GM19351 (cell line): ENCODE data around the gene COL17A1.

Experiments
- ATAC-seq: cut with Tn5 transposase; IDR thresholded peaks from one replicate; pipeline ENCODE4 v1.9.1; 2021; ENCODE audit warnings: mild to moderate bottlenecking, moderate library complexity; ENCODE audit not compliant: unreplicated experiment

Gene COL17A1

DNA sequence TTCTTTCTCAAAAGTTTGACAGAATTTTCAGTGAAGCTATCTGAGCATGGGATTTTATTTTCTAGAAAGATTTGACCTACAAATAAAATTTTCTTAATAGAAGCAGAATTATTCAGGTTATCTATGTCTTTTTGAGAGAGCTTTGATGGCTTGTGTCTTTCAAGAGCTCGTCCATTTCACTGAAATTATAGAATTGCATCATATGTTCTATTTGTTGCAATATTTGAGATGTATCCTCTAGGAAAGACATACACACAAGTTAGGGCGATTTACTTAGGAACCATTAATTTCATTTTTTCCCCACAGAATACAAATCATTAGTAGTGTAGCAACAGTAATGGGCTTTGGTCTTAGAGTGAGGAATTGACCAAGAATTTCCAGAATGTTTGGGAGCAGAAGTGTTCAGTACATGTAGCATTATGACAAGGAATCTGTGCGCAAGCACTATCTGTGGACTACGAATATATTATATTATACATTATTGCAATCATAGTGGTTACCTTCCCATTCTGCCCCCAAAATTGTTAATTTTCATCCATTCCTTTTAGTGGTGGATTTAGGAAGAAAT lies 12.8 kb upstream of the COL17A1 start:
- ATAC-seq, result no peak

DNA sequence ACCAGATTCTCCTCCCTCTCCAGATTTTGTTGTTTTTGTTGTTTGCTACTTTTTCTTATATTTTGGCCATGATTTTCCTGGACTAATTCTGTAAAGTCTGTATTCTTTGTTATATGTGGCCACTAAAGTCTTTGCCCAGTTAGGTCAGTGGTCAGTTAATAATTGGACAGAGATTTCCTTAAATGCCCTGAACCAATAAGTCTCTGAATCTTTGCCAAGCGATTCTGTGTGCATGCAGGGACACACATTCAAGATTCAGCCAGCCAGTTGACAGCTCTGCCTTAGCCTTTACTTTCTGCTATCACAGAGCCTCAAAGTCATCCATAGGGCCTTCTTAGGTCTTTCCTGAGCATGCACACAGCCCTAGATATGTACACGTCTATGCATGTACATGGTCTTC lies 11.0 kb upstream of the COL17A1 start:
- no peak for ATAC-seq

DNA sequence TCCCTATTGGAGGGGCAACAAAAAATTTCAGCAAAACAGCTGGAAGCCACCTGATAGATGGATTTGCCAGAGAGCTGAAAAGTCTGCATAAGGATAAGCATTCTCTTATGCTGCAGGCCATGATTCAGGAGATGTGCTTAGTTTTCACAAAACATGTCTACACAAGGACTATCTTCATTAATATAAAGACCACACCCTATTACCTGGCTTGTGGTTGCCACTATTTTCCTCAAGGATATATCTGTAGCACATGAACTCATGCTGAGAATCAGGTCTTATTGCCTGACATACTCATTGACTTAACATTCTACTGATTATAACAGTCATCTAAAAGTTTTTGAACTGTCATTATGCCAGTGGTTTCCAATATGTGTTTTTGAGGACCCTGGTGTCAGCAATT lies 7.1 kb upstream of the COL17A1 start:
- ATAC-seq, result no peak

DNA sequence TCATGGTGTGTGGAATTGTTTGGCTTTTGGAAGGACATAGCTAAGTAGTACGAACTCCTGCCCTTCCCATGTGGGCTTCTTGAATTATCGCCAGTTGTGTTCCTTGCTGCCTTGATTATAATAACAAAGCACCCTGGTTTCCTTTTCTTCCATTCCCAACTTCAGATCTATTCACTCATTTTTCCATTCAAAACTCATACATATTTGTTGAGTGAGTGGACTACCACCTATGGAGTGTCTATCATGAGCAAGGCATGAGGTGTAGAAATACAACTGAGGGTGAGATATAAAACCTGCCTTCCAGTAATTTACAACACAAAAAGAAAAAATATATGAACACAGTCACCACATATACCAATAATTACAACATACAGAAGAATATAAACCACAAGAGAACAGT lies 4.9 kb upstream of the COL17A1 start:
- ATAC-seq, result no peak

DNA sequence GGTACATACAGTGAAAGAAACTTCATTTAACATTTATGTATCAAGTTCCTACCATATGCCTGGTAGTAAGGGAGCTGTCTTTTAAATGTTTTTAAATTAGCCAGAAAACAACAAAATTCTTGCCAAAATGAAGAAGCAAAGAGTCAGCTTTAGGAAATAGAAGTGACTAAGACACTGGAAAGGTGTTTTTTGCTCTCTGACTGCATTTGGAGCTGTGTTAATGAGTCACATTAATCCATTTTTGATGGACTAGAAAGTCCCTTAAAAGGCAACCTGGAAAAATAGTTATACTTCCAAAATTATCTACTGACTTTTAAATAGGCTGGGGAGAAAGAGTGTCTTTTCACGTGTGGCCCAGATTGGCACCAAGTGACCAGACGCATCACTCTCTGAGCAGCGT lies 3.9 kb upstream of the COL17A1 start:
- ATAC-seq, result no peak

DNA sequence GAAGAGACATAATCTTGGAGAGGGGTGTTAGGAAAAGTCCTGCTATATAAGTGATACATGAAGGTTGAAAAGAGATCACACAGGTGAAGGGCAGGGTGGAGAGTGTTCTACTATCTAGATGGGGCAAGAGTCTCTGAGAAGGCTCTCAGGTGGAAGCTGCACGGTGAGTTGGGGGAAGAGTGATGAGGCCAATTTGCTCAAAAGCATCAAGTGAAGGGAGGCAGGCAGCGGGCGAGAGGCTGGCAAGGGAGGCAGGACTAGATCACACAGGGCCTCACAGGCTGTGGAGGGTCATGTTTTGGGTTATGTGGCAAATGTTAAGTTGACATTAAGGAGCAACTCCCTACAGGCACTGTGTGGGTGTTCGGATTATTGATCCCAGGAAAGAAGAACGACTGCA lies 2.6 kb upstream of the COL17A1 start:
- ATAC-seq, result no peak

DNA sequence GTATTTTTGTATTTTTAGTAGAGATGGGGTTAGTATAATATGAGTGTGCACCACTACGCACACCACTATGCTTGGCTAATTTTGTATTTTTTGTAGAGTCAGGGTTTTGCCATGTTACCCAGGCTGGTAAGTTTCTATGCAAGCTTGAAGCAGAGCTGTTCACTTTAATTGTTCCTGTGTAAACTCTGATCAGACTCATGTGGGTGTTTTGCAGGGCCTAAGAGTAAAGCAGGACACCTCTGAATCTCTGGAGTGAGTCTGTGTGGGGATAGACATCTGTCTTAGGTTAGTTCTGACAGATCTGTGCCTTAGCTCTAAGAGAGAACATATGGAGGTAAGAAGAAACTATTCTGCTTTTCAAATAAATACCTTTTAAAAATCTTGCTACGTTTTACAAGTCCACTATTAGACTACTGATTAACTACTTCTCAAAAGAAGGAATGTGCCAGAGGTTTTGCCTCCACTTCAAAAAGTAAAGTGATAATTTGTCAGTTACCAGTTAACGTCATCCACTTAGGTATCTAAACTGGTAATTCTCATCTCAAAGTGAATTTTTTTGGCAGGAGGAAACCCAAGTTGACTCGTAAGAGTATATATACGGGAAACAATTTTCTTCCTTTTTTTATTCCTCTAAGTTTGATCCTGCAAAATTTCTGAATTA lies 1.1 kb downstream of the COL17A1 start:
- no peak for ATAC-seq

DNA sequence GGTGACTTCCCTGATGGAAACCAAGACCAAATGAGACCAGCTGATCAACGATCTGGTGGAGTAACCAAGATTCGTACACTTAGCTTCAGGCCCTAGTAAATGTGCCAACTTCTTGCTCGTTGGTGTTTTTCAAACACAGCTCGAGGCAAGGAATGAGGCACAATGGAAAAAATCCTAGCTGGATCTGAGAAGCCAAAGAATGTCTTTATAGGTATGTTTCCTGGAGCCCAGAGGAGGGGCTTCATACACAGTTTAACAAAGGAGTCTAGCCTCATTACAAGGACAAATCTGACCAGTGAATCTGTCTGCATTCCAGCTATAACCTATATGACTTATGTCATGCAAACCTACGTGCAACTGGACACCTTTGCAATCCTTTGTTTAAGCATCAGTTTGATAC lies 3.7 kb downstream of the COL17A1 start:
- no peak for ATAC-seq

DNA sequence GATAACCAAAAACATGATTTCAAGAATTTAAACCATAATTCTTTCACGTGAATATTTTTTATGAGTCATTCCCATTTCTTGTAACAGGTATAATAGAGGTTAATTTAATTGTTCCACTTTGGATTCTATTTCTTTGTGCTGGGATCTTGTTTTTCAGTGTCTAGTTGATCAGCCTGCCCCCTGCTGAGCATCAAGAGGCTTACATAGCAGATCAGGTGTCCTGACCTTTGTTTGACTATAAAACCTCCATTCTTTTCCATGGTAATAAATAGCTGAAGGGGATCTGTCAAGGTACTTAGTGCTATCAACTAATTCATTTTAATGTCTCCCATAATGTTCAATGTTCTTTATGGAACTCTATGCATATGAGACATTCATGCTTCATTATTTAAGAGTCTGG lies 4.9 kb downstream of the COL17A1 start:
- ATAC-seq, result no peak

DNA sequence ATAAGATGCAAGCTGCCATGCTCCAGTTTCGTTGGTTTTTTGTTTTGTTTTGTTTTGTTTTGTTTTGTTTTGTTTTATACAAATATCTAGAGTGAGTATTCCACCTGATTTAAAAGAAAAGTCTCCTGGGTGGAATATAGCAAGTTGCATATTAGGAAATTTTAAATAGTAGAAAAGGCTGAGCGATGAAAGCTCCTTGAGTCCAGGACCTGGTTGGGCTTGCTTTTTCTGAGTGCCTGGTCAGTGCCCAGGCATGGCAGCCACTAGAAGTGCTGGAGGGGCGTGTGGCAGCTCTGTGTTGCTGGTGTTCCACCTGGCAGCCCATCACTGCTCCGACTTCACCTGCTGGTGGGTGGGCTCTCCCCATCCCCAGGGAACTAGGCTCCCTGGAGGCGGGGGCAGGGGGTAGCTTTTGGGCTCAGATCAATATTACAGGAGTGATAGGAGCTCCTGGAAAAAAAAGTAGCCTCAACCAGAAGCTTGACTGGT lies 8.0 kb downstream of the COL17A1 start:
- ATAC-seq, result no peak

DNA sequence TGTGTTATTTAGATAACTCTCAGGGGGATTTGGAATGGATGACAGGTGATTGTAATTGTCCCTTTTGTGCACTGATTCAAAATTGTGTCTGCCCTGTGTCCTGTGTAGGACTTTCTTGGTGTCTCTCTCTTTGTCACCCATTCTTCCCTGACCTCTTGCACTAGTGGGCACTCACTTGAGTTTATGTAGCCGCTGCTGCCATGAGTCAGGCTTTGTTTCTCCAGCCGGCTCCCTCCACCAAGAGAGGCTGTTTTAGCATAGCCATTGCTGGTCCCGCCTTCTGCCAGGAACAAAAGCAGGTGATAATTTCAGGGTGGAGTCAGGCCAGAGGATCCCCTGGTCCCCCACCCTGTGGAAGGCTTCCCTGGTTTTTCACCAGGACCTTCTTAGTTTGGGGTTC lies 8.4 kb downstream of the COL17A1 start:
- ATAC-seq, result no peak

DNA sequence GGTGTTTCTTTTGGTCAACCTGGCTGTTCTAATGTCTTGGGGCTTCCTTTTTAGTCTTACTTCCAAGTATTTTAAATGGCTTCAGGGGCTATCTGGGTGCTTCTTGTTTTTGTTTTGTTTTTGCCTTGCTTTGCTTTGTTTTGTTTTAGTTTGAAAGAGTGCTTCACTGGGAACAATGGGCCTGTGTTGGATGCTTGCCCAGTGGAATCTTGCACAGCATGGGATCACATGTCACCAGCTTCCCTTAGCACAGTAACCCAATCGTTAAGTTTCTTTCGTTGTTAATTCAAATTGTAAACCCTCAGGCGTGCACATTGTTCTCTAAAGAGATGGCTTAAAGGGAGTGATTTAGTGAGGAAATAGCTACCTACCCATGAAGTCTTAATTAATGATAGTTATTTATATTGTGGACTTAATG lies 8.9 kb downstream of the COL17A1 start:
- no peak for ATAC-seq

DNA sequence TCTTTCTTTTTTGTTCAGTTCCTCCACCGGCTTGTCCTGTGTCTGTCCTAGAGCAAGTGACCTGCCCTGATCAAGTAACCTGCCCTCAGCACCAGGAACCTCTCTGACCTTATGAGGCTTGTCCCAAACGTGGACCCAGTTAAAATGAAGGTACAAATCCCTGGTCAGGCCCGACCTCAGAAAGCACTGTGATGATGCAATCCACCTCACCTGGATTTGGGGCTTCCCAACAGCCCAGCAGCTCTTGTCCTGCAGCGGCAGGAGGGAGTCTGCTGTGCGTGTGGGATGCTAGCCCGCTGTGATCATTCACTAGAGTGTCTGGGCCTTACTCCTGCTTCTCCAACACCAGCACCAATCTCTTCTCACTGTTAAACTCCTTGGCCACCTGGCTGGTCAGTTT lies 11.2 kb downstream of the COL17A1 start:
- ATAC-seq, result no peak

DNA sequence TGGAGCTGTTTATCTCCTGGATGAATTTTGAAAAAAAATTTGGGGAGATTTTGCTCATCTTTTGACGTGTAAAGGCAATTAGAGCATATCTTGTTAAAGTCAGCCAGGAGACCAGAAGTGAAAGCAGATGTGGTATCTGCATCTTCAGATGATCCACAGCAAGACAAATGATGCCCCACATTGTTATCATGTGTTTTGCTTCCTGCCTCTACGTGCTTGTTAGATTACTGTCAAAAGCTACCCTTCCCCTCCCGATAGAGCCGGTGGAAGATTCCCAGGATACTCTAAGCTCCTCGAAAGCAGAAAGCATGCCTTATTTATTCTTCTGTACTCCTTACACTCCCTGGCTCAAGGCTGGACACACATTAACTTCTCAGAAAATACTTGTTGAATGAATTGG lies 12.9 kb downstream of the COL17A1 start:
- ATAC-seq, result no peak

DNA sequence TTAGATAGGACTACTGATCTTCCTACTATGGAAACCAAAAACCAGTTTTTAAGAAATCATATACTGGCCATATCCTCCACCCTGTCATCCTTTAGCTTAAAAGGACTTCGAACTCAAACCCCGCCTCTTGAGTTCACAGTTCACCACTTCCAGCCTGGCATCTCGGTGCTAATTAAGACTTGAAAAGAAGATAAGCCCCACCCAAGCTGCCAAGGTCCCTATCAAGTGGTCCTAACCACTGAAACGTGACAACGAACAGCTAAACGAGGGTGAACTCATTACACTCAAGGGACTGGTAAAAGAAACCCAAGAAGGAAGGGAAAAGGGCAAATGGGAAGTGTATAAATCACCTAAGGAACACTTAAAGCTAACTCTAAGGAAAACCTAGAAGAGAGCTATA lies 16.1 kb downstream of the COL17A1 start:
- no peak for ATAC-seq

DNA sequence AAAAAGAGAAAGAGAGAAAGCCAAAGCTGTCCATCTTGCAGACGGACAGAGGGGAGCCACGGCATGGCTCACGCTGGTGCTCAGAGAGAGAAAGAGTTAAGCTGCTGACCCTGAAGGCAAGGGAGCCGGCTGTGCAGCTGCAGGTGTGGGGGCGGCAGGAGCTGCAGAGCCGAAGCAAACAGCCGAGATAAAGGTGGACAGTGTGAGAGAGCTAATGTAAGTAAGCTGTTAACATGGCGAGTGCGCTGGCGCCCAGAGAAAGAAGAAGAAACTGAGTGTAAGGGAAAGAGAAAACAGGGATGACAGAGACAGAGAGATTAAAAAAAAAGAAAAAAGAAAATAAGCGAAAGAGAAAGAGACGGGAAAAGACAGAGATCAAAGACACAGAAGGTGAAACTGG lies 18.2 kb downstream of the COL17A1 start:
- ATAC-seq, result no peak

DNA sequence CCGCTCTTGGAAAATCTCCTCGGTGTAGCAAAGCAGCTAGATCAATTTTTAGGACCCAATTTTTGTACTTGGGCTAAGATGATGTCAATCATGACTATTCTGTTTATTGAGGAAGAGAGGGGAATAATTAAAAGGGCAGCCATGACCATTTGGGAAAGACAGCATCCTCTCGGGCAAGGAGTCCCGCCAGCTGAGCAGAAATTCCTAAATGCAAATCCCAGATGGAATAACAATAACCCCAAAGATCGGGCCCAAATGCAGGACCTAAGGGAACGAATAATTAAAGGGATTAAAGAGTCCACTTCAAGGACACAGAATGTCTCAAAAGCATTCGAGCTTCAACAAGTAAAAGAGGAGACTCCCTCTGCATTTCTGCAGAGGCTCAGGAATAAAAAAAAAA lies 18.7 kb downstream of the COL17A1 start:
- no peak for ATAC-seq

DNA sequence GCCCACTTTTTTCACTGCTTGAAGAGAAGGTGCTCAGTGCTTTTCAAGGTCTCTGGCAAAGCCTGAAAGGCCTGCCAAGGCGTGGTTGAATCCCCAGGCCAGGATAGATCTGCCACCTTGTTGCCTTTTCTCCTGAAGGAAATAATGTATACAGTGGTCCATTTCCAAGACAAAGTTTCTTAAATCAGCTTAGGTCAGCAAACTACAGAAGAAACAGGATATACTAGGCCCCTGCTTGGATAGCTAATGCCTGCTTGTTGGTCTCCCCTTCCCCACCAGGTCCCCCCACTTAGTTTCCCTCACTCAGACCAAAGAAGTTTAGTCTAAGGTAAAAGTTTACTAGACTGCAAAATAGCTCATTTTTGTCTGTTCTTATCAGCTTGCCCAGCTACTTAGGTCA lies 19.9 kb downstream of the COL17A1 start:
- no peak for ATAC-seq

DNA sequence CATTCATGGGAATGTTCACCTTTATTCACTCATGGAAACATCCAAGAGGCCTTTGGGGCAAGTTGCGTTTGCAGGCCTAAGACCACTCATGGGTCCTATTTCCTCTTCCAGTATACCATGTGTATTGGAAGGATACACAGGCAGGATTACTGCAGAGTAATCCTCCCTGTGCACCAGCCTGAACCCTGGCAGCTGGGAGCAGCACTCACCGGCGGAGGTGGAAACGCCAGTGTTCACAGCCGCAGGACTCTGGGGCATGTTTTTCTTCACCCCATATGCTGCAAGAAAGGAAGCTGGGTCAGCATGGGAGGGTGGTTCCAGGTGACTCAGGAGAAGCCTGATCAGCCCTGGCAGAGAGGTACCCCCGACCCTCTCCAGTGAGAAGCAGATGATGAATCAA lies 24.5 kb downstream of the COL17A1 start:
- ATAC-seq, result no peak

DNA sequence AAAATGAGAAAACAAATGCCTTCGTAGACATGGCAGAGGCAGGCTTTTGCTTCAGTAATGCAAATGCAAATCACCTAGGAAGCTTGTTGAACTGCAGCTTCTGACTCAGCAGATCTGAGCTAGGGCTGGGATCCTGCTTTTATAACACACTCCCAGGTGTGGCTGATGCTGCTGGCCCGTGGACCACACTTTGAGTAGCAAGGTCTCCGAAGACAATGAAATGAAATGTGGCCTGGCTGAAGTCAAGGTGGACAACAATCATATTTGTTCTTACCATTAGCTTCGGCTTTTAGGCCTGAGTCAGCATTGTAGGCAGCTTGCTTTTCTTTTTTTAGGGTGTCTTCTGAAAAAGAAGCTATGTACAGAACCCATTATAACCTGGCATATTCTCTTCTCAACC lies 26.3 kb downstream of the COL17A1 start:
- no peak for ATAC-seq

DNA sequence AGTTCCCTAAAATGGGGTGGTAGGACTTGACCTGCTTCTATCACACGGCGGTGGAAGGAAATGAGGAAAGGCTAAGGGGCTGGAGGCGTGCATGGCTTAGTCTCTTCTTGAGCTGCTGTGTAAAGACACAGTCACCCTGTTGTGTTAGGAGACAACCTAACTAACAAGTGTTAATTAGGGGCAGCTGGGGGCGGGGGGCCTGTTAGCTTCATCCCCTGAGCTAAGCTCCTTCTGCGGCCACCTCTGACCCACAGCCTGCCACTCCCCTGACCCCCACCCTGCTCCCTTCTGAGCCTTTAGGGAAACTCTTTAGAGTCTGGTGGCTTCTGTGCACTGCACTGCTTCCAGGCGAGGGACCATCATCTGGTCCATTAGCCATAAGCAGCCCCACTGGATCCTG lies 28.0 kb downstream of the COL17A1 start:
- no peak for ATAC-seq

DNA sequence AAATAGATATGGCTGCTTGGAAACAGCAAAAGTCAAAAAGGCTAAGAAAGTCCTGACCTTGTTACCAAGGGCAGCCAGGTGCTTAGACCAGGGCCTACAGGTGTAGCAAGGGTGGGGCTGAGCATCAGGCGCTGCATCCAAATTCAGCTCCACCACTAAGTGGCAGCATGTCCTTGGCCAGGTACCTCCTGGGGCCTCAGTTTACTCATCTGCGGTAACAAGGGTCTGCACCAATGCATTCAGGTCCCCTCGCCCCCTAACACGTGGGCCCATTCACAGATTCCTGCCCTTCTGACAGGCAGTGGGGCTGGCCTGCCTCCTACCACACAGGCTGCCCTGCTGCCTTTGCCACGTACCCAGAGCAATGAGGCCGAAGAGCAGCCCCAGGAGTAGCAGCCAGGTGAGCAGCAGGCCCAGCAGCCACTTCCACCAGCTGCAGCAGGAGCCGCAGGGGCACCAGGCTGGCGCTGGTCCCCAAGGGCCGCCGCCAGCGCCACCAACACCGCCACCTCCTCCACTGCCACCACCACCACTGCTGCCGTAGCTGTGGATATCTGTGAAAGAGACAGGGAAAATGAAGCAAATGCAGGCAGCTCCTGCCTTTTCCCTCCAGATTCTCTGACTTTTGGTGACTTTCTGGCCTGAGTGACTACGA lies 28.9 kb downstream of the COL17A1 start:
- ATAC-seq, result no peak

DNA sequence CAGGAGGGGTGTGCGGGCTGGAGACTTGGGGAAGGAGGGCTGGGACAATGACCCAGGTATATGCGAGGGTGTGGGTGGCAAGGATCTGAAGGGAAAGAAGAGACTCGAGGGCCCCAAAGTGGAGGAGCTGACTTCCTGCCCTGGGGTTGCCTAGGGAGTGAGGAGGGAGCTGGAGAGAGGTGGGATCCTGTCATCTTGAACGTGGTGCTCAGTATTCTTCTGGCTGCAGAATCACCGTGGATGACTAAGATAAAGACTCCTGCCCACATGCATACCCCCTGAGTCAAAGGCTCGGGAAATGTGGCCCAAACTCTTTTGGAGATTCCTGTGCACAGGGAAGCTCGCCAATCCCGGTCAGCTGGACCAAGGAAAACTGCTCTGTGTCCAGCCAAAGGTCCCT lies 31.2 kb downstream of the COL17A1 start:
- no peak for ATAC-seq
